HepG2 (cell line): Measurements from ENCODE around the gene ADSL. TPM values are rescaled to one million over a fixed set of nuclear protein-coding genes. Genes with fewer than 3 reads are reported as not detected.
A peak's percentile ranks its signal among the peaks of the same experiment; 100 is the strongest.

Source experiments
- BATF2 ChIP-seq: sonication (generic); formaldehyde crosslinking; IDR thresholded peaks from 2 replicates; pipeline ENCODE4 v1.8.0; 2022; ENCODE audit warnings: mild to moderate bottlenecking, missing genetic modification reagents, moderate library complexity
- CAMTA2 ChIP-seq: sonication (generic); formaldehyde crosslinking; IDR thresholded peaks from 2 replicates; pipeline ENCODE4 v1.4.0; 2020; ENCODE audit warnings: mild to moderate bottlenecking, missing genetic modification reagents, borderline replicate concordance
- ETV5 ChIP-seq: IDR thresholded peaks from 2 replicates; pipeline ENCODE4 v1.6.1; 2018; ENCODE audit warnings: missing biosample characterization, missing genetic modification reagents, inconsistent platforms, borderline replicate concordance
- FUBP1 ChIP-seq: sonication (generic); formaldehyde crosslinking; IDR thresholded peaks from 2 replicates; pipeline ENCODE4 v1.5.1; 2020; ENCODE audit warnings: missing genetic modification reagents, mild to moderate bottlenecking, borderline replicate concordance
- GFI1 ChIP-seq: sonication (generic); formaldehyde crosslinking; IDR thresholded peaks from 2 replicates; pipeline ENCODE4 v1.5.0; 2020; ENCODE audit warnings: missing genetic modification reagents, mild to moderate bottlenecking, borderline replicate concordance
- JDP2 ChIP-seq: sonication (generic); formaldehyde crosslinking; IDR thresholded peaks from 2 replicates; pipeline ENCODE4 v1.8.1; 2022; ENCODE audit warnings: missing genetic modification reagents, borderline replicate concordance
- KAT7 ChIP-seq: IDR thresholded peaks from 2 replicates; pipeline ENCODE4 v1.6.1; 2018; ENCODE audit warnings: borderline replicate concordance, missing compliant biosample characterization
- KAT8 ChIP-seq: IDR thresholded peaks from 2 replicates; pipeline ENCODE4 v1.6.1; 2016; ENCODE audit warnings: missing genetic modification reagents, missing compliant biosample characterization
- MED1 ChIP-seq: sonication (generic); formaldehyde crosslinking; IDR thresholded peaks from 2 replicates; pipeline ENCODE4 v1.4.0; 2020; ENCODE audit warnings: missing genetic modification reagents
- NCOA2 ChIP-seq: sonication (generic); formaldehyde crosslinking; IDR thresholded peaks from 2 replicates; pipeline ENCODE4 v1.8.0; 2022; ENCODE audit warnings: inconsistent platforms
- NFE2L1 ChIP-seq: sonication (generic); formaldehyde crosslinking; IDR thresholded peaks from 2 replicates; pipeline ENCODE4 v1.4.0; 2020; ENCODE audit warnings: missing genetic modification reagents, mild to moderate bottlenecking, borderline replicate concordance
- POGZ ChIP-seq: sonication (generic); formaldehyde crosslinking; IDR thresholded peaks from 2 replicates; pipeline ENCODE4 v1.4.0; 2020; ENCODE audit warnings: mild to moderate bottlenecking, missing genetic modification reagents
- POLR2A ChIP-seq, 2 experiments: IDR thresholded peaks; 2 replicates each; pipeline ENCODE4 v1.6.1; 2011; ENCODE audit warnings: low read depth in 2 of 2, low read length in 2 of 2, mild to moderate bottlenecking in 1 of 2, moderate library complexity in 1 of 2; ENCODE audit not compliant: insufficient read depth in 1 of 2
- RBM39 ChIP-seq: fragments of 200-400 bp; formaldehyde crosslinking; IDR thresholded peaks from one replicate; pipeline ENCODE4 v1.6.1; 2018; ENCODE audit warnings: antibody characterized with exemption, mild to moderate bottlenecking, low read depth, low read length; ENCODE audit not compliant: poor library complexity, severe bottlenecking
- TARDBP ChIP-seq: sonication (generic); formaldehyde crosslinking; IDR thresholded peaks from 2 replicates; pipeline ENCODE4 v1.8.0; 2022; ENCODE audit warnings: mild to moderate bottlenecking, missing genetic modification reagents
- ZGPAT ChIP-seq: IDR thresholded peaks from 2 replicates; pipeline ENCODE4 v1.6.1; 2016; ENCODE audit warnings: mild to moderate bottlenecking
- ZNF207 ChIP-seq: fragments of 450-650 bp; IDR thresholded peaks from 2 replicates; pipeline ENCODE4 v1.6.1; 2016; ENCODE audit warnings: antibody characterized with exemption, borderline replicate concordance
- ZNF292 ChIP-seq: sonication (generic); formaldehyde crosslinking; IDR thresholded peaks from 2 replicates; pipeline ENCODE4 v1.8.1; 2022; ENCODE audit warnings: mild to moderate bottlenecking, low read depth, missing genetic modification reagents, borderline replicate concordance
- ZNF501 ChIP-seq: sonication (generic); formaldehyde crosslinking; IDR thresholded peaks from 2 replicates; pipeline ENCODE4 v1.5.1; 2020; ENCODE audit warnings: mild to moderate bottlenecking, moderate library complexity, missing genetic modification reagents
- ZNF503 ChIP-seq: sonication (generic); formaldehyde crosslinking; IDR thresholded peaks from 2 replicates; pipeline ENCODE4 v1.4.0; 2020; ENCODE audit warnings: missing genetic modification reagents
- ZNF580 ChIP-seq: IDR thresholded peaks from 2 replicates; pipeline ENCODE4 v1.6.1; 2016; ENCODE audit warnings: low read depth, borderline replicate concordance
- ZNF605 ChIP-seq: sonication (generic); formaldehyde crosslinking; IDR thresholded peaks from 2 replicates; pipeline ENCODE4 v1.8.0; 2022; ENCODE audit warnings: mild to moderate bottlenecking, missing genetic modification reagents
- ZNF709 ChIP-seq: sonication (generic); formaldehyde crosslinking; IDR thresholded peaks from 2 replicates; pipeline ENCODE4 v1.5.0; 2020; ENCODE audit warnings: mild to moderate bottlenecking, missing genetic modification reagents
- polyA plus RNA-seq, 8 experiments: library from polyadenylated mRNA; depleted of rRNA in 3 of 8; stranded (reverse) in 7 of 8; unstranded in 1 of 8; fragments of >200 nt; fragmentation: Illumina TruSeq in 4 of 8; extraction: Trizol in 4 of 8; gene quantifications; 2 replicates each; pipeline versions ENCODE4 v1.2.1 to v1.2.3, GENCODE V29; 2011 to 2016; ENCODE audit warnings: low read depth in 4 of 8, missing spikeins in 1 of 8, mixed read lengths in 1 of 8; ENCODE audit not compliant: insufficient read depth in 1 of 8
- total RNA-seq, 5 experiments: library from RNA; depleted of rRNA; stranded (reverse); fragments of >200 nt; fragmentation: Illumina TruSeq; extraction: Trizol; gene quantifications; 2 replicates each; pipeline ENCODE4 v1.2.3, GENCODE V29; 2016; ENCODE audit warnings: low read depth in 1 of 5

Gene ADSL
- total and polyA plus RNA-seq, 2 of the 13 experiments (the other 11 are each of a cell fraction or from before 2014, with no cell fraction given) = 123 to 174 TPM

- TF ChIP-seq JDP2 (CRISPR knock-in tag) (no peak), ZNF580 (CRISPR knock-in tag) (peak; percentile 92; the same call in 1 of the 2 replicates), ZNF292 (CRISPR knock-in tag) (no peak), ETV5 (CRISPR knock-in tag) (peak; percentile 90), ZNF501 (CRISPR knock-in tag) (peak; percentile 89), POGZ (CRISPR knock-in tag) (peak; percentile 75), TARDBP (CRISPR knock-in tag) (peak; percentile 85), RBM39 (peak; percentile 96), POLR2A (IDR thresholded peaks at IDR 0.05; ENCODE audit: insufficient read depth in 1 of 2, low read depth in 2 of 2, low read length in 2 of 2) (peak; percentile 97 to 99), ZNF709 (CRISPR knock-in tag) (peak; percentile 75; the same call in 1 of the 2 replicates), NCOA2 (CRISPR knock-in tag) (no peak; the same call in 1 of the 2 replicates), ZGPAT (CRISPR knock-in tag) (peak; percentile 96), CAMTA2 (CRISPR knock-in tag) (peak; percentile 35; the same call in 1 of the 2 replicates), FUBP1 (CRISPR knock-in tag) (0 out of 2 replicates have a peak, but pooled peaks have one; percentile 70), BATF2 (CRISPR knock-in tag) (0 out of 2 replicates have a peak, but pooled peaks have one; percentile 37), KAT8 (CRISPR knock-in tag) (peak; percentile 96), GFI1 (CRISPR knock-in tag) (peak; percentile 50), NFE2L1 (CRISPR knock-in tag) (0 out of 2 replicates have a peak, but pooled peaks have one; percentile 33), ZNF207 (no peak), ZNF605 (CRISPR knock-in tag) (peak; percentile 94), KAT7 (CRISPR knock-in tag) (peak; percentile 62; the same call in 1 of the 2 replicates), MED1 (CRISPR knock-in tag) (peak; percentile 77), ZNF503 (CRISPR knock-in tag) (peak; percentile 53; the same call in 1 of the 2 replicates)
These were observed at the start of gene ADSL (continued) for GRCh38 chr22:40346185-40347118.
